Measurements from ENCODE around the gene MGRN1.

MGRN1 gene

GRCh38 chr16:4677390-4677789 is 52.8 kb downstream of the MGRN1 start:
- DNase-seq: no peak

- no peak for DNase-seq
These were observed 53.4 kb downstream of the MGRN1 start for GRCh38 chr16:4677994-4678393.

- no peak for DNase-seq
These were observed 54.0 kb downstream of the MGRN1 start for GRCh38 chr16:4678596-4678995.

- DNase-seq: peak; percentile 49
These were observed 54.7 kb downstream of the MGRN1 start for GRCh38 chr16:4679156-4679849.

GRCh38 chr16:4679850-4680636 is 55.4 kb downstream of the MGRN1 start:
- DNase-seq: no peak

GRCh38 chr16:4680673-4681470 is 56.2 kb downstream of the MGRN1 start:
- DNase-seq: no peak

GRCh38 chr16:4681471-4682083 is 57.0 kb downstream of the MGRN1 start:
- DNase-seq: no peak

GRCh38 chr16:4682084-4682591 is 57.5 kb downstream of the MGRN1 start:
- DNase-seq: no peak

GRCh38 chr16:4682616-4683254 is 58.1 kb downstream of the MGRN1 start:
- peak; percentile 48 for DNase-seq

GRCh38 chr16:4683255-4684057 is 58.8 kb downstream of the MGRN1 start:
- no peak for DNase-seq

GRCh38 chr16:4684058-4684715 is 59.6 kb downstream of the MGRN1 start:
- no peak for DNase-seq

- no peak for DNase-seq
These were observed 60.1 kb downstream of the MGRN1 start for GRCh38 chr16:4684763-4685162.

GRCh38 chr16:4685292-4685691 is 60.7 kb downstream of the MGRN1 start:
- DNase-seq: no peak

- DNase-seq: no peak
These were observed 61.3 kb downstream of the MGRN1 start for GRCh38 chr16:4685776-4686496.

- no peak for DNase-seq
These were observed 62.0 kb downstream of the MGRN1 start for GRCh38 chr16:4686497-4687210.

- no peak for DNase-seq
These were observed 62.8 kb downstream of the MGRN1 start for GRCh38 chr16:4687416-4687815.

GRCh38 chr16:4687946-4688673 is 63.5 kb downstream of the MGRN1 start:
- no peak for DNase-seq

- no peak for DNase-seq
These were observed 64.0 kb downstream of the MGRN1 start for GRCh38 chr16:4688674-4689045.

- no peak for DNase-seq
These were observed 64.6 kb downstream of the MGRN1 start for GRCh38 chr16:4689091-4689671.
